MM.1S (cell line): Measurements from ENCODE around the gene AQP1.

Experiments used
- CTCF ChIP-seq: fragments of 300-600 bp; sonication (generic); IDR thresholded peaks from 2 replicates; pipeline ENCODE4 v1.5.1; 2016; ENCODE audit warnings: antibody characterized with exemption, low read length, mixed read lengths
- EZH2 ChIP-seq: fragments of 300-600 bp; sonication (generic); optimal IDR thresholded peaks from 2 replicates; pipeline ENCODE3; 2017; ENCODE audit warnings: low read depth, mild to moderate bottlenecking, antibody characterized with exemption, low read length, mixed read lengths
- EZH2phosphoT487 ChIP-seq: fragments of 300-600 bp; sonication (generic); IDR thresholded peaks from 2 replicates; pipeline ENCODE4 v1.6.1; 2018; ENCODE audit warnings: antibody characterized with exemption, low read length

GRCh38 chr7:30922596-30922995, 10.9 kb downstream of the AQP1 start:
- no peak for TF ChIP-seq CTCF
- no peak for TF ChIP-seq EZH2
- no peak for TF ChIP-seq EZH2phosphoT487
